Peyer's patch (tissue), 4 donors: ENCODE results near the gene OXCT1. TPM values are rescaled to one million over a fixed set of nuclear protein-coding genes. Genes with fewer than 3 reads are reported as not detected.

Experiments
- DNase-seq, 3 donors: peaks; one replicate each; pipeline ENCODE4 v3.0.0-alpha.2; 2017 to 2019
- H3K27ac ChIP-seq, 4 donors: fragments of 200-600 bp; sonication (generic); one replicate each; pipeline ENCODE4 v1.5.1; 2016 to 2019
- H3K27me3 ChIP-seq, 2 donors: fragments of 200-600 bp; sonication (generic); one replicate each; pipeline ENCODE4 v1.5.1; 2019
- H3K36me3 ChIP-seq, 3 donors: fragments of 200-600 bp; sonication (generic); one replicate each; pipeline ENCODE4 v1.5.1; 2016 to 2019
- H3K4me1 ChIP-seq, 4 donors: fragments of 200-600 bp; sonication (generic); one replicate each; pipeline ENCODE4 v1.5.1; 2016 to 2019
- H3K4me3 ChIP-seq, 4 donors: fragments of 200-600 bp; sonication (generic); 1 replicate in 3 of 4; 2 replicates in 1 of 4; pipeline ENCODE4 v1.5.1; 2016 to 2019; ENCODE audit warnings: mild to moderate bottlenecking in 1 of 4
- H3K9me3 ChIP-seq, 4 donors: fragments of 200-600 bp; sonication (generic); one replicate each; pipeline ENCODE4 v1.5.1; 2016 to 2019; ENCODE audit warnings: mild to moderate bottlenecking in 1 of 4
- POLR2A ChIP-seq, 2 donors: fragments of 450-650 bp; IDR thresholded peaks; one replicate each; pipeline ENCODE4 v1.5.1; 2017; ENCODE audit warnings: antibody characterized with exemption in 2 of 2, mild to moderate bottlenecking in 2 of 2, moderate library complexity in 2 of 2
- total RNA-seq, 4 donors: library from RNA; depleted of rRNA; stranded (reverse); fragments of >200 nt; gene quantifications; one replicate each; pipeline ENCODE4 v1.1.0, GENCODE V29; 2016
- TF ChIP-seq, protein P1 (sequence below), 6 experiments: fragments of 450-650 bp in 4 of 6; fragments of 200-600 bp in 2 of 6; sonication (generic) in 1 of 6; IDR thresholded peaks; one replicate each; pipeline ENCODE4 v1.5.1; 2017 to 2019; ENCODE audit warnings: antibody characterized with exemption in 6 of 6, mild to moderate bottlenecking in 3 of 6, moderate library complexity in 1 of 6

OXCT1 gene
- total RNA-seq, 4 donors from 2014 or later, result 6.0 to 19.8 (median 10.0) TPM

DNA sequence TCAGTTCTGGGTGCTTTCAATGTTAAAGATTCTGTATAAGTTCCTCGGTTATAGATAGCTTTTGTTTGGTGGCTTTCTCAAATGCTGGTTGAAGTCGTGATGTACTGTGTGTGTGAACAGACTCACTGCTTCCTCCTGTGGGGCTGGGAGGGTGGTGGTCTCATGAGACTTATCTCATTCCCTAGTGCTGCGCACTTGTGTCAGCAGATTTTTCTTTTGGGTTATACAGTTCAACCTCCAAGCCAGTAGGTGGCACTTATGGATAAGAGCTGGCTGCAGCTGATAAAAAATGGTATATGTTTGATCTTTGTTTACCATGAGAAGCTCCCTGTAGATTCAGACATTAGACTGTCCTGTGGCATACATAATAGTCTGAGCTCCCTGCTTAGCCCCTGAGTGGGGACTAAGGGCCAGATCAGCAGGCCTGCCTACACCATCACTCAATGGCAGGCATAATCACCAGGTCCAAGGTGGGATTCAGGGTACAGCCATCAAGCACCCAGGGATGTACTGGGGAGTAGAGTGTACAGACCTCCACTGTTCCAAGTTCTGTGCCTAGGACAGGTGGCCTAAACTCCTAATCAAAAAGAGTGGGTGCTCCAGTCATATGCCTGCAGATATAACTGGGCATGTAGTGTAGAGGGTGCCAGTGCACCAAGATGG, 174.2 kb downstream of the OXCT1 start:
- H3K27ac ChIP-seq, result no peak overlapping the region
- no peaks in the 10 kb centered on the region for H3K36me3 ChIP-seq
- no peak for DNase-seq

DNA sequence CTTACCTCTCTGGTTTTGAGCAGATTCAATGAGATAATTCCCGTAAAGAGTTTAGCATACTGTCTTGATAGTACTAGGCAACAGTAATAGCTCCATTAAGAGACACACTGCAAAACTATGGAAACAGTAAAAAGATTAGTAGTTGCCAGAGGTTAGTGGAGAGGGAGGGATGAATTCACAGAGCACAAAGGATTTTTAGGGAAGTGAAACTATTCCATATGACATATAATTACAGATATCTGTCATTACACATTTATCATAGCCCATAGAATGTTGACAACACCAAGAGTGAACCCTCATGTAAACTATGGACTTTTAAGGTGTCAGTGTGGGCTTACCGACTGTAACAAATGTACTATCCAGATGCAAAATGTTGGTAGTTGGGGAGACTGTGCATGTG, 183.5 kb downstream of the OXCT1 start:
- Histone ChIP-seq H3K36me3 (no peaks in the 10 kb centered on the region), H3K4me1 (no peaks in the 10 kb centered on the region), H3K9me3 (no peaks in the 10 kb centered on the region), H3K4me3 (no peak overlapping the region), H3K27ac (no peak overlapping the region), H3K27me3 (no peaks in the 10 kb centered on the region)
- no peak for TF ChIP-seq POLR2A (IDR thresholded peaks at IDR 0.05)
- TF ChIP-seq, protein P1, sequence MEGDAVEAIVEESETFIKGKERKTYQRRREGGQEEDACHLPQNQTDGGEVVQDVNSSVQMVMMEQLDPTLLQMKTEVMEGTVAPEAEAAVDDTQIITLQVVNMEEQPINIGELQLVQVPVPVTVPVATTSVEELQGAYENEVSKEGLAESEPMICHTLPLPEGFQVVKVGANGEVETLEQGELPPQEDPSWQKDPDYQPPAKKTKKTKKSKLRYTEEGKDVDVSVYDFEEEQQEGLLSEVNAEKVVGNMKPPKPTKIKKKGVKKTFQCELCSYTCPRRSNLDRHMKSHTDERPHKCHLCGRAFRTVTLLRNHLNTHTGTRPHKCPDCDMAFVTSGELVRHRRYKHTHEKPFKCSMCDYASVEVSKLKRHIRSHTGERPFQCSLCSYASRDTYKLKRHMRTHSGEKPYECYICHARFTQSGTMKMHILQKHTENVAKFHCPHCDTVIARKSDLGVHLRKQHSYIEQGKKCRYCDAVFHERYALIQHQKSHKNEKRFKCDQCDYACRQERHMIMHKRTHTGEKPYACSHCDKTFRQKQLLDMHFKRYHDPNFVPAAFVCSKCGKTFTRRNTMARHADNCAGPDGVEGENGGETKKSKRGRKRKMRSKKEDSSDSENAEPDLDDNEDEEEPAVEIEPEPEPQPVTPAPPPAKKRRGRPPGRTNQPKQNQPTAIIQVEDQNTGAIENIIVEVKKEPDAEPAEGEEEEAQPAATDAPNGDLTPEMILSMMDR (IDR thresholded peaks at IDR 0.05), result no peak
- DNase-seq, result no peak

More for the DNA sequence above, 174.2 kb downstream of the OXCT1 start:
- TF ChIP-seq, protein P1 (IDR thresholded peaks at IDR 0.05), result peak in 3 of 6 experiments; percentile 15 to 32 (median 29)
- TF ChIP-seq POLR2A (IDR thresholded peaks at IDR 0.05), result no peak
- Histone ChIP-seq H3K27me3 (no peaks in the 10 kb centered on the region), H3K4me3 (no peak overlapping the region), H3K9me3 (no peaks in the 10 kb centered on the region), H3K4me1 (no peaks in the 10 kb centered on the region)

DNA sequence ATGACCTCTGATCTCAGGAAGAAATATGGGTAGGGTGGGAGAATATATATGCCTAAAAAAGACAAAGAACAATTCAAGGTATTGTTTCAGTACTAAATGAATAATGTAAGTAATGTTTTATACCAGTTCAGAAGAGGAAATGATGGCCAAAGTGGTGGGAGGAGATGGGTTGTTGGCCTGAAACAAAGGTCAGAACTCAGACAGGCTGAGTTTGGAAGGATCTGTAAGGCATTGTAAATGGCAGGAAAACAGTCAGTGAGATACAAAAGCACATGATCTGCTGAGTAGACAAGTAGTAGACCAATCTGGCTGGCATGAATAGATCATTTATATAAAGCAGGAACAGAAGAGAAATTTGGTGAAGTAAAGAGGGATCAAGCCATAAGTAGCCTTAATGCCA, 184.0 kb downstream of the OXCT1 start:
- no peaks in the 10 kb centered on the region for H3K27me3 ChIP-seq
- H3K4me3 ChIP-seq, result no peak overlapping the region
- H3K9me3 ChIP-seq, result no peaks in the 10 kb centered on the region
- H3K4me1 ChIP-seq, result no peaks in the 10 kb centered on the region
- DNase-seq, result no peak
- H3K36me3 ChIP-seq, result no peaks in the 10 kb centered on the region
- no peak overlapping the region for H3K27ac ChIP-seq
- TF ChIP-seq, protein P1 (IDR thresholded peaks at IDR 0.05), result no peak
- no peak for TF ChIP-seq POLR2A (IDR thresholded peaks at IDR 0.05)

DNA sequence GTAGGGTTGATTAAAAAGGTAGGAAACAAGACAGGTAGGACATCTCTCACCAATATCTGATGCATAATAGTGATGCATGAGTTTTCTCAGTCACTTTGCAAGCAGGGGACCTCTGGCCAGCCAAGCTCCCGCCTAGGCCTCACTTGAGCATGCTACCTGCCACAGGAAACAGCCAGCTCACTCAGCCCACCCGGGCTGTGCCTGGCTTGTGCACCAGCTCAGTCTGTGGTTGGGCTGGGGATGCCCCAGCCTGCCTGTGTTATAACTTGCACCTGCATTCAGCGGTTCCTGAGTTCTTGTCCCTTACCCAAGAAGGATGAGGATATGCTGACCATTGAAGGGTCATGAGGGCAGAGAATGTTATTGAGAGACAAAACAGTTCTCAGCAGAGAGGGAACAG, 187.0 kb downstream of the OXCT1 start:
- no peaks in the 10 kb centered on the region for H3K4me1 ChIP-seq
- H3K27me3 ChIP-seq, result no peaks in the 10 kb centered on the region
- DNase-seq, result no peak
- no peak for TF ChIP-seq POLR2A (IDR thresholded peaks at IDR 0.05)
- TF ChIP-seq, protein P1 (IDR thresholded peaks at IDR 0.05), result no peak
- no peak overlapping the region for H3K27ac ChIP-seq
- no peaks in the 10 kb centered on the region for H3K9me3 ChIP-seq
- no peak overlapping the region for H3K4me3 ChIP-seq
- no peaks in the 10 kb centered on the region for H3K36me3 ChIP-seq

DNA sequence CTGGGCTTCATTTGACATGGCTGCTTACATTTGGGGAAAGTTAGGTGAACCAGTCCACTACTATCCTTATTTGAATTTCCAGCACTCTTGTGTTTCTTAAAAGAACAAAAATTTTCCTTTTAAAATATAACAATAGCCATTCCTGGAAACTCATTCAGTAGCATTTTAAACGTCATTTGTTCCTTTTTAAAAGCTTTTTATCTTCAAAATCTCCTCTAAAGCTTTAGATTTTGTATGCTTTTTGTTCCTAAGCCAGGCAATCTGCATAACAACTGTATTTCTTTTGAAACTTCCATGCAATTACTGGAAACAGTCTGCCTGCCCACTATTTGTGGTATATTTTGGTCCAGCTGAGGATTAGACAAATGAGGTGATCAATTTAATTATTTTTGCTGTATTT, 187.6 kb downstream of the OXCT1 start:
- no peaks in the 10 kb centered on the region for H3K27me3 ChIP-seq
- no peak for TF ChIP-seq POLR2A (IDR thresholded peaks at IDR 0.05)
- TF ChIP-seq, protein P1 (IDR thresholded peaks at IDR 0.05), result no peak
- H3K4me1 ChIP-seq, result no peaks in the 10 kb centered on the region
- no peaks in the 10 kb centered on the region for H3K9me3 ChIP-seq
- H3K4me3 ChIP-seq, result no peak overlapping the region
- no peaks in the 10 kb centered on the region for H3K36me3 ChIP-seq
- H3K27ac ChIP-seq, result no peak overlapping the region
- no peak for DNase-seq
